GM12872 (cell line): ENCODE measurements around the gene ID1.

Source experiments
- CTCF ChIP-seq: IDR thresholded peaks from 3 replicates; pipeline ENCODE4 v1.5.1; 2011; ENCODE audit warnings: low read depth, mild to moderate bottlenecking, low read length, moderate library complexity; ENCODE audit not compliant: insufficient read depth

ID1 gene

DNA sequence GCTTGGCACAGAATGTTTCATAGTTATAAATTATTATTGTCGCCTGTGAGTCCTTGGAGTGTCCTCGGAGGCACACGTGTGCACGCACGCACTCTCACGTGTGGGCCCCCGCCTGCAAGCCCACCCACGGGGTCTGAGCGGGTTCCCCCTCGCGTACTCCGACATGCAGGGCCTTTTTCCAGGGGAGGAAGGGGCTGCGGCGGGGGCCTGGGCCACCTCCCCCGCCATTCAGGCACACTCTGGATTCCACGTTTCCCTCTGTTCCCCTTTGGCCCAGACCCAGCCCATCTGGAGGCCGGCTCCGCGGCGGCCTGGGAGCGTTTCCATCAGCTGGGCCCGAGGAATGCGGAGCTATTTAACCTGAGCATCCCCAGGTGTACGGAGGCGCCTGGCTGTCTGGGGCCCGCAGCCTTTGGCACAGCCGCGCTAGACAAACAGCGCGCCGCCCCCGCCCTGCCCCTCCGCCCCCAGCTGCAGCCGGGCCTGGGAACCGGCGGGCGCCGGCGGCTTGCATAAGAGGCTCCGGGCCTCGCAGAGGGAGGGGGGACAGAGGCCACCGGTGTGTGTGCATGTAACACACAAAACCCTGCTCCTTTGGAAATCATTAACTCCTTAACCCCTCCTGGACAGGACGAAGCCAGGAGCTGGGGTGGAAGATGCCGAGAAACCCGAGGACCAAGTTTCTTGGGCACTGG is 3.3 kb downstream of the ID1 start:
- TF ChIP-seq CTCF: no peak

GRCh38 chr20:31615416-31615815 is 10.3 kb downstream of the ID1 start:
- no peak for TF ChIP-seq CTCF

DNA sequence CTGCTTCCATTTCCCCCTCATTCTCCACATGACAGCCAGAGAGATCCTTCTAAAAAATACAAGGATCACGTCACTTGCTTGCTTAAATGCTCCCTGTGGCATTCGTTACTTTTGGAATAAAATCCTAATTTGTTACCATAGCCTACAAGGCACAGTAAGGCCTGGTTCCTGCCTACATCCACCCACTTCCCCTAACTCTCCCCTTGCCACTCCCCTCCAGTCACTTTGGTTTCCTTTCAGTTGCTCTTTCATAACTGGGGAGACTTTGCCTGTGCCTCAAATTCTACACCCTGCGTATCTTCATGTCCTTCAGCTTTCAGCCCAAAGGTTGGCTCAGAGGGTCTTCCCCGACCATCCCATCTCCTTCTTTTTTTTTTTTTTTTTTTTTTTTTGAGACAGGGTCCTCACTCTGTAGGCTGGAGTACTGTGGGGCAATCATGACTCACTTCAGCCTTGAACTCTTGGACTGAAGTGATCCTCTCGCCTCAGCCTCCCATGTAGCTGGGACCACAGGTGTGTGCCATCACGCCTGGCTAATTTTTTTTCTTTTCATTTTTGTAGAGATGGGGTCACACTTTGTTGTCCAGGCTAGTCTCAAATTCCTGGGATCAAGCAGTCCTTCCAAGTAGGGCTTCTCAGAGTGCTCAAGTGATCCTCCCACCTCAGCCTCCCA is 12.5 kb downstream of the ID1 start:
- TF ChIP-seq CTCF: no peak

- TF ChIP-seq CTCF: no peak
Measured at GRCh38 chr20:31620246-31620645, 15.2 kb downstream of the ID1 start.

DNA sequence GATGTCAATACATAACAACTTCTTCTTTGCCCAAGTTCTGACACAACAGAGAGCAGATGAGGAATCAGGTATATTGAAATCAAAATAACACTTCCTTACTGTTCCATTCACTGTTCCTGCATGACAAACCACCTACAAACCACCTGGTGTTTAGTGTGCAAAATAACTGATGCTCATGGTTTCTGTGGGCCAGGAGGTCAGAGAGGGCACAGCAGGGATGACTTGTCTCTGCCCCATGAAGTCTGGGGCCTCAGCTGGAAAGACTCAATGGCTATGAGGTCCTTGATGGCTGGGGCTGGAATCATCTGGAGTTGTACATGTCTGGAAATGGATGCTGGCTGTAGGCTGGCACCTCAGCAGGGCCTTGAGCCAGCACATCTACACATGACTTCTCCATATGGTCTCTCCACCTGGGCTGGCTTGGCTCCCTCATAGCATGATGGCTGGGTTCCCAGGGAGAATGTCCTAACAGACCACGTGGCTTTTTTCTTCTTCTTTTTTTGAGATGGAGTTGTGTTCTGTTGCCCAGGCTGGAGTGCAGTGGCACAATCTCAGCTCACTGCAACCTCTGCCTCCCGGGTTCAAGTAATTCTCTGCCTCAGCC is 25.2 kb downstream of the ID1 start:
- no peak for TF ChIP-seq CTCF

- no peak for TF ChIP-seq CTCF
Measured at GRCh38 chr20:31632548-31633338, 27.7 kb downstream of the ID1 start.

DNA sequence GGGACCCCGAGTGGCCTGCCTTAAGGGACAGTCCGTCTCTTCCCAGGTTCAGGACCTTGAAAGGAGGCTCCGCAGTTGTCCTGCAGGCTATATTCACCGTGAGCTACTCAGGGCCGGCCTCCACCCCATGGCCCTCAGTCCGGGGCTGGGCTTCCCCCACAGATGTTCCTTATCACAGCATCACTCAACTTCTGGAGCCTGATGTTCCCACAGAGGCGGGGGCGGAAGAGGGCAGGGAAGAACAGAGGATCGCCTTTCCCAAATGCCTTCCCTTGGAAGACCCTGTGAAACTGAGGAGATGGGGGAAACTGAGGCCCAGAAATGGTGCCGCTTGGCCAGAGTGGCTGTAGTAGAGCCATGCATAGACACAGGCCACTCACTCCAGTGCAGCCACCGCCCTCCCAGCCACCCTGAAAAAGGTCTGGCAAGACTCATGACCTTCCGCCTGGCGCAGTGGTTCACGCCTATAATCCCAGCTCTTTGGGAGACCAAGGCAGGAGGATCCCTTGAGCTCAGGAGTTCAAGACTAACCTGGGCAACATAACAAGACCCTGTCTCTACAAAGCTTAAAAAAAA is 28.3 kb downstream of the ID1 start:
- TF ChIP-seq CTCF: no peak
